ENCODE results near the gene TLCD3B.
"Not testable (repeated sequence)": the region's sequence is repeated elsewhere in the genome, so short reads cannot be mapped to it uniquely, and the experiment has no call there.

DNA sequence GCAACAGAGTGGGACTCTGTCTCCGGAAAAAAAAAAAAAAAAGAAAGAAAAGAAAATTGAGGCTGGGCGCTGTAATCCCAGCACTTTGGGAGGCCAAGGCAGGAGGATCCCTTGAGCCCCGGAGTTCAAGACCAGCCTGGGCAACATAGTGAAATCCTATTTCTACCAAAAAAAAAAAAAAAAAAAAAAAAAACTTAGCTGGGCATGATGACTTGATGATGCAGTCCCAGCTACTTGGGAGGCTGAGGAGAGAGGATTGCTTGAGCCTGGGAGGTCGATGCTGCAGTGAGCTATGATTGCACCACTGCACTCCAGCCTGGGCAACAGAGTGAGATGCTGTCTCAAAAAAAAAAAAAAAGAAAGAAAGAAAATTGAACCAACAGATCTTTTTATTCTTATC is 13.1 kb downstream of the TLCD3B start:
- TF ChIP-seq, protein P1, sequence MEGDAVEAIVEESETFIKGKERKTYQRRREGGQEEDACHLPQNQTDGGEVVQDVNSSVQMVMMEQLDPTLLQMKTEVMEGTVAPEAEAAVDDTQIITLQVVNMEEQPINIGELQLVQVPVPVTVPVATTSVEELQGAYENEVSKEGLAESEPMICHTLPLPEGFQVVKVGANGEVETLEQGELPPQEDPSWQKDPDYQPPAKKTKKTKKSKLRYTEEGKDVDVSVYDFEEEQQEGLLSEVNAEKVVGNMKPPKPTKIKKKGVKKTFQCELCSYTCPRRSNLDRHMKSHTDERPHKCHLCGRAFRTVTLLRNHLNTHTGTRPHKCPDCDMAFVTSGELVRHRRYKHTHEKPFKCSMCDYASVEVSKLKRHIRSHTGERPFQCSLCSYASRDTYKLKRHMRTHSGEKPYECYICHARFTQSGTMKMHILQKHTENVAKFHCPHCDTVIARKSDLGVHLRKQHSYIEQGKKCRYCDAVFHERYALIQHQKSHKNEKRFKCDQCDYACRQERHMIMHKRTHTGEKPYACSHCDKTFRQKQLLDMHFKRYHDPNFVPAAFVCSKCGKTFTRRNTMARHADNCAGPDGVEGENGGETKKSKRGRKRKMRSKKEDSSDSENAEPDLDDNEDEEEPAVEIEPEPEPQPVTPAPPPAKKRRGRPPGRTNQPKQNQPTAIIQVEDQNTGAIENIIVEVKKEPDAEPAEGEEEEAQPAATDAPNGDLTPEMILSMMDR (conservative IDR thresholded peaks at IDR 0.05; ENCODE audit: low read length), result not testable (repeated sequence)
- not testable (repeated sequence) for TF ChIP-seq EZH2phosphoT487 (IDR thresholded peaks at IDR 0.05; ENCODE audit: borderline replicate concordance, low read depth, low read length)
